Measurements from ENCODE around the gene JAKMIP1.

Gene JAKMIP1

DNA sequence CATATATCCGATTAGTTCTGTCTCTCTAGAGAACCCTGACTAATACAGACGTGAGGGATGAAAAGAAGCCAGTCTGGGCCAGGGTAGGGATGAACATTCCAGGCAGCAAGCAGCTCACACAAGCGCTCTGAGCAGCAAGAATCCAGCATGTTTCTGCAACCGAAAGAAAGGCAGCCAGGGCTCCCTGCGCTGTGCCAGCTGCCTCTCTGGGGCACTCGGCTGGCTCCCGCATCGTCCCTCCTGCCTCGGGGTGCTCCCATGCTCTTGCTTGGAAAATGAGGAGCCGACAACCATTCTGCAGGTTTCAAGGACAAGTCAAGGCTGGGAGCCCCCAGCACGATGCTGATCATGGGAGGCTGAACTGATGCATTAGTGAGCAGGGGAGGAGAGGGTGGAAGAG, 7.0 kb downstream of the JAKMIP1 start:
- TF ChIP-seq, protein P1, sequence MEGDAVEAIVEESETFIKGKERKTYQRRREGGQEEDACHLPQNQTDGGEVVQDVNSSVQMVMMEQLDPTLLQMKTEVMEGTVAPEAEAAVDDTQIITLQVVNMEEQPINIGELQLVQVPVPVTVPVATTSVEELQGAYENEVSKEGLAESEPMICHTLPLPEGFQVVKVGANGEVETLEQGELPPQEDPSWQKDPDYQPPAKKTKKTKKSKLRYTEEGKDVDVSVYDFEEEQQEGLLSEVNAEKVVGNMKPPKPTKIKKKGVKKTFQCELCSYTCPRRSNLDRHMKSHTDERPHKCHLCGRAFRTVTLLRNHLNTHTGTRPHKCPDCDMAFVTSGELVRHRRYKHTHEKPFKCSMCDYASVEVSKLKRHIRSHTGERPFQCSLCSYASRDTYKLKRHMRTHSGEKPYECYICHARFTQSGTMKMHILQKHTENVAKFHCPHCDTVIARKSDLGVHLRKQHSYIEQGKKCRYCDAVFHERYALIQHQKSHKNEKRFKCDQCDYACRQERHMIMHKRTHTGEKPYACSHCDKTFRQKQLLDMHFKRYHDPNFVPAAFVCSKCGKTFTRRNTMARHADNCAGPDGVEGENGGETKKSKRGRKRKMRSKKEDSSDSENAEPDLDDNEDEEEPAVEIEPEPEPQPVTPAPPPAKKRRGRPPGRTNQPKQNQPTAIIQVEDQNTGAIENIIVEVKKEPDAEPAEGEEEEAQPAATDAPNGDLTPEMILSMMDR (IDR thresholded peaks at IDR 0.05; ENCODE audit: low read depth, low read length, missing control alignments) = no peak
- H3K27ac ChIP-seq = no peak overlapping the region
- H3K36me3 ChIP-seq (replicated peaks) = no peaks in the 10 kb centered on the region
- DNase-seq = no peak
- H3K4me3 ChIP-seq (ENCODE audit: low read depth, low read length) = no peak overlapping the region
- in situ Hi-C loops (cut with HindIII; ENCODE audit: low pct_ligation_motif_present, low sequenced_read_pairs) = no loop called here
- H3K27me3 ChIP-seq (replicated peaks) = peaks cover 7% of the 10 kb centered on the region

DNA sequence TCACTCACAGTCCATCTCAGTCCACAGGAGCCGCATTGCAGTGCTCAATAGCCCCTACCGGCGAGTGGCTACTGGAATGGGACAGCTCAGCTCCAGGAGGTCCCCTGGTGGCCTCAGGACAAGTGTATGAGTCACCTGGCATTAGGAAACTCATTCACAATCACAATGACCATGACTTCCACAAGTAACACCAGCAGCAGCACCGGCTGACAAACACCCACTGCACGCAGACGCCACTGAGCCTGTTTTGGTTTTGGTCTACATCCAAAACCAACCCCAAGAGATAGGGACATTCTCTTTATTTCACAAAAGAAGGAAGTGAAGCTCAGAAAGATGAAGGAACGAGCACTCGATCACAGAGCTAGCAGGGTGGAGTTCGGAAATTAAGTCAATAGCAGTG, 8.1 kb downstream of the JAKMIP1 start:
- Histone ChIP-seq H3K27me3 (replicated peaks) (no peaks in the 10 kb centered on the region), H3K4me3 (ENCODE audit: low read depth, low read length) (no peak overlapping the region), H3K27ac (no peak overlapping the region), H3K36me3 (replicated peaks) (no peaks in the 10 kb centered on the region)
- TF ChIP-seq, protein P1 (IDR thresholded peaks at IDR 0.05; ENCODE audit: low read depth, low read length, missing control alignments) = no peak
- in situ Hi-C loops (cut with HindIII; ENCODE audit: low pct_ligation_motif_present, low sequenced_read_pairs) = no loop called here
- no peak for DNase-seq

DNA sequence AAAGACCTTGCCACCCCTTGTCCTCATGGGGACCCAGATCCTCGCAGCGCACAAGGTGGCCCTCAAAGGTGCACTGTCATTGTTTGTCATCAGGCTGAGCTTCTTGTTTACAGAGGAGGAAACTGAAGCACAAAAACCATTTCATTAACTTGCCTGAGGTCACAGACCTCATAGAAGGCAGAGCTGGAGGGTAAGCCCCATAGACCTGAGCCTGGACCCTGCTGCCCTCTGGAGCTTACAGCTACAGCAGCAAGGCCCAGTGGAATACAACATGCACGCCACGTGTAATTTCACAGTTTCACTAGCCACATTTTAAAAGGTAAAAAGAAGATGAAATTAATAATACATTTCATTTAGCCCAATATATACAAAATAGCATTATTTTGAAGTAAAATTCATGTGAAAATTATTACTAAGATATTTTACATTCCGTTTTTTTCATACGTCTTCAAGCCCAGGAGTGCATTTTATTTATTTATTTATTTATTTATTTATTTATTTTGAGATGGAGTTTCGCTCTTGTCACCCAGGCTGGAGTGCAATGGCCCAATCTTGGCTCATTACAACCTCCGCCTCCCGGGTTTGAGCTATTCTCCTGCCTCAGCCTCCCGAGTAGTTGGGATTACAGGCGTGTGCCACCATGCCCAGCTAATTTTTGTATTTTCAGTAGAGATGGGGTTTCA, 8.8 kb downstream of the JAKMIP1 start:
- in situ Hi-C loops (cut with HindIII; ENCODE audit: low pct_ligation_motif_present, low sequenced_read_pairs) = no loop called here
- no peaks in the 10 kb centered on the region for H3K36me3 ChIP-seq (replicated peaks)
- TF ChIP-seq, protein P1 (IDR thresholded peaks at IDR 0.05; ENCODE audit: low read depth, low read length, missing control alignments) = no peak
- H3K27ac ChIP-seq = no peak overlapping the region
- no peak overlapping the region for H3K4me3 ChIP-seq (ENCODE audit: low read depth, low read length)
- DNase-seq = no peak
- H3K27me3 ChIP-seq (replicated peaks) = no peaks in the 10 kb centered on the region

DNA sequence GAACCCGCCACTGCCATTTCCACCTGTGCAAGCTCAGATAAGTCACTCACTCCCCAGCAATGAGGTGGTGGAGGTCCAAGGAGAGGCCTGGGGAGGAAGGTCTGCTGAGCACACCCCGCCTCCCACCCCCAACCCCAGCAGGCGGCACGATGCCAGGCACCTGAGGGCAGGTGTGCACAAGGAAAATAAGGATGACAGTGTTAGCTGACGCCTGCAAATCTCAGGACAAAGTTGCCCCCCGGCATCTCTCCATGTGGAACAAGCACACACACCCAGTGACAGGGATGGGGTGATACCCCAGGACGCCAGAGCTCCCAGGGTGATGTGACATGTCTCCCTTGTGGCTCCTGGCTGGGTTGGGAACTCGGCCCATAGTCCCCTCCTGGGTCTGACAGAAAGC, 9.9 kb downstream of the JAKMIP1 start:
- in situ Hi-C loops (cut with HindIII; ENCODE audit: low pct_ligation_motif_present, low sequenced_read_pairs) = no loop called here
- no peak for DNase-seq
- TF ChIP-seq, protein P1 (IDR thresholded peaks at IDR 0.05; ENCODE audit: low read depth, low read length, missing control alignments) = no peak

DNA sequence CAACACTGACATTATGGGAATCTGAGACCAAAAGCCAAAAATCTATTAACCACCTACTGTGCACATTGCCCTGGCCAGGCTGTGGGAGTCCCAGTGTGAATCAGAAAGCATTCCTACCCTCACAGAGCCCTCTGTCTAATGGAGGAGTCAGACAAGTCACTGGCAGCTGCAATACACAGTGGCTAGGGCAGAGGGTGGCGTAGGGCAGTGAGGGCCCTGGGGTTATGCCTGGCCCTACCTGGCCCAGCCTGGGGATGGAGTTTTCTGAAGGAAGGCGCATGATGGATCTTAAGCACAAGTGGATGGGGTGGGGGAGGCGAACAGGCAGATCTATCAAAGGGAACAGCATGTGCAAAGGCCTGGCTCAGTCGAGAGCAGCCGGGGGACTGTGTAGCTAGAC, 10.8 kb downstream of the JAKMIP1 start:
- TF ChIP-seq, protein P1 (IDR thresholded peaks at IDR 0.05; ENCODE audit: low read depth, low read length, missing control alignments) = no peak
- H3K4me3 ChIP-seq (ENCODE audit: low read depth, low read length) = no peak overlapping the region
- no peak for DNase-seq
- in situ Hi-C loops (cut with HindIII; ENCODE audit: low pct_ligation_motif_present, low sequenced_read_pairs) = no loop called here
- H3K36me3 ChIP-seq (replicated peaks) = no peaks in the 10 kb centered on the region
- H3K27ac ChIP-seq = no peak overlapping the region
- H3K27me3 ChIP-seq (replicated peaks) = no peaks in the 10 kb centered on the region

More for the DNA sequence above, 9.9 kb downstream of the JAKMIP1 start:
- no peaks in the 10 kb centered on the region for H3K36me3 ChIP-seq (replicated peaks)
- H3K27ac ChIP-seq = no peak overlapping the region
- no peaks in the 10 kb centered on the region for H3K27me3 ChIP-seq (replicated peaks)
- H3K4me3 ChIP-seq (ENCODE audit: low read depth, low read length) = no peak overlapping the region

Data from brain microvascular endothelial cell (primary cell).